HPDE6-E6E7 (cell line): ENCODE results near the gene NPTXR.

Experiments
- DNase-seq: peaks from one replicate; pipeline ENCODE4 v3.0.0; 2011; ENCODE audit warnings: missing footprints; ENCODE audit errors: extremely low spot score

The NPTXR gene

GRCh38 chr22:38843657-38844314 lies at the start of gene NPTXR:
Gene NPTXR (minus strand): TSS chr22:38844028.
- peak; percentile 29 for DNase-seq

GRCh38 chr22:38891256-38891655 lies 47.4 kb upstream of the NPTXR start:
- no peak for DNase-seq

- DNase-seq: no peak
Measured at GRCh38 chr22:38890377-38890776, 46.5 kb upstream of the NPTXR start.

GRCh38 chr22:38886333-38886732 lies 42.5 kb upstream of the NPTXR start:
- no peak for DNase-seq

- no peak for DNase-seq
Measured at GRCh38 chr22:38882972-38883622, 39.3 kb upstream of the NPTXR start.

- DNase-seq: no peak
Measured at GRCh38 chr22:38881997-38882879, 38.4 kb upstream of the NPTXR start.

- DNase-seq: no peak
Measured at GRCh38 chr22:38881464-38881871, 37.6 kb upstream of the NPTXR start.

GRCh38 chr22:38879961-38880360 lies 36.1 kb upstream of the NPTXR start:
- DNase-seq: no peak

GRCh38 chr22:38879108-38879729 lies 35.4 kb upstream of the NPTXR start:
- no peak for DNase-seq

GRCh38 chr22:38878001-38878400 lies 34.2 kb upstream of the NPTXR start:
- no peak for DNase-seq

- no peak for DNase-seq
Measured at GRCh38 chr22:38874529-38875222, 30.8 kb upstream of the NPTXR start.

- DNase-seq: peak; percentile 67
Measured at GRCh38 chr22:38873469-38874411, 29.9 kb upstream of the NPTXR start.

- DNase-seq: no peak
Measured at GRCh38 chr22:38872831-38873248, 29.0 kb upstream of the NPTXR start.

GRCh38 chr22:38872172-38872830 lies 28.5 kb upstream of the NPTXR start, which contains the start of gene CBX6:
Gene CBX6 (minus strand): TSS chr22:38872216. CDS start chr22:38872190, 26 bp downstream.
- DNase-seq: peak; percentile 90

GRCh38 chr22:38871360-38872171 lies 27.7 kb upstream of the NPTXR start:
- no peak for DNase-seq

GRCh38 chr22:38870791-38871359 lies 27.0 kb upstream of the NPTXR start:
- DNase-seq: no peak

GRCh38 chr22:38870312-38870741 lies 26.5 kb upstream of the NPTXR start:
- peak; percentile 60 for DNase-seq

- DNase-seq: no peak
Measured at GRCh38 chr22:38869663-38870062, 25.8 kb upstream of the NPTXR start.
